T-helper 1 cell (primary cell): ENCODE measurements around the gene TBL3.
A peak's percentile ranks its signal among the peaks of the same experiment; 100 is the strongest.

Experiments
- DNase-seq, 5 donors: peaks; one replicate each; pipeline ENCODE4 v3.0.0-alpha.2; 2012 to 2020

TBL3 gene

DNA sequence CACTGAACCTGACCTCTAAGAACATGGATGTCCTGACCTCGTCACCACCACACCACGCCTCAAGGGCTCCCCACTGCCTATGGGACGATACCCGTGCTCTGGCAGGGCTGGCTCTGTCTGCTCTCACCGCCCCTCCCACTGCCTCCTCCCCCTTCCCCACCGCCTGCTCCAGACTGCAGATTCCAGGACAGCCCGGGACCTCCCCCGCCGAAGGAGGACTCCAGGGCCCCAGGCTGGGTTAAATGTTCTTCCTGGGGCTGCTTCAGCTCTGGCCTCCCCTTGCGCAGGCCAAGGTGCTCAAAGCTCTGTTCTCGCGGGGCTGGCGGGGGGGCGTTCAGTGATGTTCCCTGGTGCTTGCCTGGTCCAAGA is 50.9 kb downstream of the TBL3 start:
- peak in 1 of 5 donors; percentile 24 for DNase-seq

DNA sequence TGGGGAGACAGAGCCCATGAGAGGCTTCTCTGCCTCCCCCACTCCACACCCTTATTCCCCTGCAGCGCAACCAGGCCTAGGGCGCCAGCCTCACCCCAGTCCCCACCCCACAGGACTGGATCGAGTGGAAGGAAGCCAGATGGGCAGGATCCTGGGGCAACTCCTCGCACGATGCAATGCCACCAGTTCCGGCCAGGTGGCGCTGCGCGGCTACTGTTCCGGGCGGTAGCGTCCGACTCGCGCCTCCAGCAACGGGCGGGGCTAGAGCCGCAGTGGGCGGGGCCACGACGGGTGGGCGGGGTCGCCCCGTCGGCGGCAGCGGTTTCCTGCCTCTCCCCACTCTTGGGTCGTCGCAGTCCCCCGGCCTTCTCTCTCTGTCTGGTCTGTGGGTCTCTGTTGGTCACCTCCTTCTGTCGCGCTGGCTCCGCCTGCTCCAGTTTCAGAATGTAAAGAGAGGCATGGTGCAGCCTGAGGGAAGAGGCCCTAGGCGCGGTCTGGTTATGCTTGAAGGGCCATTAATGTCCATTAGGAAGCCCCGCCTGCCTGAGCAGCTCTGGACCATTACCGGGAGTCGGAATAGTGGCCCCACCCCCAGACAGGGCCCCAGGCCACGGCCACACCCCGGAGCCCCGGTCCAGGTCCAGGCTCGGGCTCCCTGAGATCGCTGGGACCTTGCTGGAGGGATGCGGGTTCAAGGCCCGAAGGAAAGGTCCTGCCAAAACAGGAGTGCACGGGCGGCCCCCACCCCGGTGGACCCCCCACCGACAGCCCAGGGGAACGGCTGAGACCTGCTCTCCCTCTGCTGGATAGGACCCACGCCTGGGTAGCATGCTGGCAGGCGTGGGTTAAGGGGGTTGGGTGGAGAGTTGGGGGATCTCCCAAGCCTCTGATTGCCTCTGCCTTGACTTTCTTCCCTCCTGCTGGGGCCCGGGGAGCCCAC is 51.5 kb downstream of the TBL3 start:
- peak; percentile 89 to 94 (median 92) for DNase-seq

DNA sequence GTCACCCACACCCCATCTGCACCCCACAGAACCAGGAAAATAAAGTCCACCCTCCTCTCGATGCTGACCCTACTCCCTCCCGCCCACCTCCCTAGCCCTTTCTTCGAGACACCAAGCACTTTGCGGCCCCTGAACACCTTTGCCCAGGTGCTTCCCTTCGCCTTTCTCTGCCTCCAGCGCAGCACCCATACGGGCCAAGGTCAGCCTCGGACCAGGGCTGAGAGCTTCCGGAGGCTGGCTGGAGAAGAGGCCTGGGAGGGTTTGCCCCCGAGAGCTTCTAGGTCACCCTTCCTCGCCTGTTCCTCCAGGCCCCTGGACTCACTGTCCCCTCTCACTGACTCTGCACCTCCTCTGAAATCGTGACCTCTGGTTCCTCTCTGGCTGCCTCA is 52.2 kb downstream of the TBL3 start:
- DNase-seq = no peak

DNA sequence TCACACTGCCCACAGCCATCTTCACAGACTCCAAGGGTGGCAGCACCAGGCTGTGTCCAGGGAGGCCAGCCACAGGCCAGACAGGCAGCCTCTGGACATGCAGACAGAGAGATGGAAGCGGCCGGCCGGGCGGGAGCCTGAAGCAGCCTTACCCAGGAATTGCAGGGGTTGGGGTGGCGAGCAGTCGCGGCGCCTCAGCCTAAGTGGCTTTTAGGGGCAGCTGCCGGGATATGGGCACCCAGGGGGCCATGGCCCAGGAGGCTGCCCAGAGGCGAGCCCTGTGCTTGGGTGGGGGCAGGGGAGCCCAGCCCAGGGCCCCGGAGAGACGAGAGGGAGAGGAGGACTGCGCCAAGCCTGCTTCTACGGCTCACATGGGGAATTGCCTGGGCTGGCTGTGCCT is 53.4 kb downstream of the TBL3 start:
- no peak for DNase-seq

DNA sequence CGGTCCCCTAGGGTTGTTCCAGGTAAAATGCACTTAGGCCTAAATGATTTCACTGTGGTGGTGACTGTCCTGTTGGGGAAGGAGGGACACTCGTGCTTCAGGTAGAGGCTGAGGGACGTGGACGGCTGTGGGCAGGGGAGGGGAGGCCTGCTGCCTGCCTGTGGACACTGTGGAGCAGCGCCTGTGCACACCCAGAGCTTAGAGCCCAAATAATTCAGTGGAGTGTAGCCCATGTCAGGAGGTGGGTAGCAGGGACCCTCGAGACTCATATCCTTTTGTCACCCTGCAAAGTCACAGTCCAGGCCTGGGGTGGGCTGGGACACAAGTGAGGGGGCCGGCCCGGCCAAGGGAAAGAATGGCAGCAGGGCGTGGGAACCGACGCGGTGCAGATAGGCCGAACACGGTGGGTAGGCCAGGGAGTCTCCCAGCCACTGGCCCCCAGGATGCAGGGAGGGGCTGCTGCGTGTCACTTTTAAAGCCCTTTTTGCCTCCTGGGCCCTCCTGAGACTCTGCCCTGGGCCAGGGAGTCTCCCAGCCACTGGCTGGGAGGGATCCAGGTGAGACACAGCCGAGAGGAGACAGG is 54.1 kb downstream of the TBL3 start:
- DNase-seq = no peak

DNA sequence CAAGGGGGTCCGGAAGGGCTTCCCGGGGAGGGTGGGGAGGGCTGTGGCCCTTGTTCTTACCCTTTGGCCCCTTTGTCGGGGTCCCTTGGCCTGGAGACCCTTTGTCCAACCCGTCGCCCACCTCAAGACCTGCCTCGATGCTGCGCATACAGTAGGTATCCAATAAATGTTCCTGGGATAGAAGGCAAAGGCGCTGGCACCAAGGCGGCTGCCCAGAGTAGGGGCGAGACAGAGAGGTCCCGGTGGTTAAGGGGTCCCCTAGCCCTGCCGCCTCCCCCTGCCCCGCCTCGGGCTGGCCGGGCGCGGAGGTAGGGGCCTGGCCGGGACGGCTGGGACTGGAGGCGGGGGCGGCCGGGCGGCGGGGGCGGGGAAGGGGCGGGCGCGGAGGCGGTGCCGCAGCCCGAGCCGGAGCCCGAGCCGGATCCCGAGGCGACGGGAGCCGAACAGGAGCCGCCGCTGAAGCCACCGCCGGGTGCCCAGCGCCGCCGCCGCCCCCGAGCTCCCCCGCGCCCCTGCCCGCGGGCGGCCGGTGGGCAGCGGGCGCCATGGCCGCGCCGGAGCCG is 54.7 kb downstream of the TBL3 start, which contains the start of gene NHERF2:
TSS of gene NHERF2 (plus strand) at position 442 of the 563 bp plus-strand sequence. CDS start at position 546, 104 bp downstream.
- DNase-seq = peak in 1 of 5 donors; percentile 42

DNA sequence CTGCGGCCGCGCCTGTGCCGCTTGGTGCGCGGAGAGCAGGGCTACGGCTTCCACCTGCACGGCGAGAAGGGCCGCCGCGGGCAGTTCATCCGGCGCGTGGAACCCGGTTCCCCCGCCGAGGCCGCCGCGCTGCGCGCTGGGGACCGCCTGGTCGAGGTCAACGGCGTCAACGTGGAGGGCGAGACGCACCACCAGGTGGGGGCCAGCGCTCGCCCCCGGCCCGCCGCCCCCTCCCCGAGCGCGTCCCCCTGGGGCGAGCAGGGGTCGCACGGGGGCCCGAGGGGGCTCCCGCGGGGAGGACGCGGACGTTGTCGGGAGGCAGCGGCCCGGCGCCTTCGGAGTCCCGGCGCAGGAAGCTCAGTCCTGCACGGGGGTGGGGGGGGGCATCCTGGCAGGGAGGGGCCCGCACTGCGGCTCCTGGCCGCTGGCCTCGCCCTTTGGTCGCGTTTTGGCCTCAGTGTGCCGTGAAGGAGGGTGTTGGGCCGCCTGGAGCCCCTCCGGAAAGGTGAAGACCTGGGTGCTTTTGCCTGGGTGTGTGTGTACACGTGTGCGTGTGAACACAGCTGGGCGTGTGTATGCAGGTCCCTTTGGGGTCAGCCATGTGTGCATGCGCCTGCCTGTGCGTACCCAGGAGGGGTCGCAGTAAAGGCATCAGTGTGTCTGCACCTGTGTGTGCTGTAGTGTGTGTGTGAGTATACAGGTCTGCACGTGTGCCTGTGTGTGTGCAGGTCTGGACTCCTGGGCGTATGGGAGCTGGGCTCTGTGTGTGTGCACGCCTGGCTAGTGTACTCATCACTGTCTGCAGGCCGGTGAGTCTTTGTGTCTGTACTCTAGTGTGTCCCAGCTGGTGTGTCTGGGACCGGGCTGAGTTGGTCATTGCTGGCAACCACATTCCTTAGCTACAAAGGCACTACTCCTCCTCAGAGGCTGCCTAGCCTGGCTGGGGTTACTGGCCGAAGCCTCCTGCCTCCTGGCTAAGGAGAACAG is 55.5 kb downstream of the TBL3 start:
- DNase-seq = no peak

DNA sequence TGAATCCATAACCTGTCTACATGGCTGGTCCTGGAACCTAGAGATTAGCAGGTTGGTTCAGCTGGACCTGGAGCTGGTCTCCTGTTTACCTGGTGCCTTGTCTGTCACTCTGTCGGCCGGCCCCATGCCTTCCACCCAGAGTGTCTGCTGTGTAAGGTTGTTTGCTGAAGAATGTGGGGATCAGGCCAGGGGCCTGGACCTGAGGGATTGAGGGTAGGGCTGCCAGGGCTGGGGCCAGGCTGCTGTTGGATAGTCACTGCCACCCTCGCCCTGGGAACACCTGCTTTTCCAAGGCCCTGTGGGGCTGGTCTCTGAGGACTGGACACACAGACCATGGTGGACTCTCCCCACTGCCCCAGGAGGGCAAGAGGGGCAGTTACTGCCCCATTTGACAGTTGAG is 56.3 kb downstream of the TBL3 start:
- no peak for DNase-seq

DNA sequence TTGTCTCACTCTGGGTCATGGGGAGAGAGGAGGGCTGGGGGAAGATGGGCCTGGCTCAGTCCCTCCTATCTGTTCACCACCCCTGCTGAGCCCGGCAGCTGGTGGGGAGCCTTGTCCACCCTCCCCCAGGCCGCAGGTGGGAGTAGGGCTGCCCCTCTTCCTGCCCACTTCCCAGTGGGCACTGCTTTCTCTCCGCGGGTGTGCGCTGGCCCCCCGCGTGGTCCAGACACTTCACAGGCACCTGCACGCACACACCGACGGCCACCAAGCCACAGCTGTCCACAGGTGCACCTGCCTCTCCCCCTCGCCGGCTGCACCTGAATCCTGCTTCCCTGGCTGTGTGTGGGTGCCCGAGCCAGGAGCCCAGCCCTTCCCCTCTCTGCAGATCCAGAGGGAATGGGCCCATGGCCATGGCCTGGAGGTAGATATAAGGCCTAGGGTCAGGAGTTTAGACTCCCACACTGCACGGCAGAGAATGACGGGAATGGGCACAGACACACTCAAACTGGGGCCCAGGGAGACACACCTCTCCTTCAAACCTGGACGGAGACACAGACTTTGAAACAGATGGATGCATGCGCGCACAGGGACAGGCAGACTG is 56.9 kb downstream of the TBL3 start:
- DNase-seq = no peak

DNA sequence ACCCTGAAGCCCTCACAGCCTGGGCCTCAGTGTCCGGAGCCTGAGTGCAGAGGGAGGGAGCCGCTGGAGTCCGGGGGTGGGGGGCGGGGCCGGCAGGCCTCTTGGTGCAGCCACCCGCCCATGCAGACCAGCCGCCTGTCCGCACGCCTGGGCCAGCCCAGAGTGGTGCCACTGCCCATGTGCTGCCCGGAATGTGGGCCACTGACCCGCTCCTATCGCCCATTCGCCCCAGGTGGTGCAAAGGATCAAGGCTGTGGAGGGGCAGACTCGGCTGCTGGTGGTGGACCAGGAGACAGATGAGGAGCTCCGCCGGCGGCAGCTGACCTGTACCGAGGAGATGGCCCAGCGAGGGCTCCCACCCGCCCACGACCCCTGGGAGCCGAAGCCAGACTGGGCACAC is 57.5 kb downstream of the TBL3 start:
- no peak for DNase-seq

DNA sequence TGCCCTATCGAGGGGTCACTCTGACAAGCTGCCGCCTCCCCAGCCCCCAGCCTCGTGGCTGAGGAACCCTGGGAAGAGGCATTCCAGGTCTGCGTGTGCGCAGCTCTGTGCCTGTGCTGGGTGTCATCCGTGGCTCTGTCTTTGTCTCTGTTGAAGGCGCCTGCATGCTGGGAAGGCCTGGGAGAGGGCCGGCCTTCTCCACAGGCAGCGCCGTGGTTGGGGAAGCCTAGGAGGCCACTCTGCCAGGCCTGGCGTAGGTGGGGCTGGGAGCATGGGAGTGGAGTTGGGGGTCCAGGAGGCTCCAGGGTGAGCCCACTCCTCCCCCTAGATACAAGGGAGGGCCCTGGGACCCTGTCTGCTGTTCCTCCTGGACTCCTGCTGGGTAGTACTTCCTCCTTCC is 58.2 kb downstream of the TBL3 start:
- DNase-seq = no peak

DNA sequence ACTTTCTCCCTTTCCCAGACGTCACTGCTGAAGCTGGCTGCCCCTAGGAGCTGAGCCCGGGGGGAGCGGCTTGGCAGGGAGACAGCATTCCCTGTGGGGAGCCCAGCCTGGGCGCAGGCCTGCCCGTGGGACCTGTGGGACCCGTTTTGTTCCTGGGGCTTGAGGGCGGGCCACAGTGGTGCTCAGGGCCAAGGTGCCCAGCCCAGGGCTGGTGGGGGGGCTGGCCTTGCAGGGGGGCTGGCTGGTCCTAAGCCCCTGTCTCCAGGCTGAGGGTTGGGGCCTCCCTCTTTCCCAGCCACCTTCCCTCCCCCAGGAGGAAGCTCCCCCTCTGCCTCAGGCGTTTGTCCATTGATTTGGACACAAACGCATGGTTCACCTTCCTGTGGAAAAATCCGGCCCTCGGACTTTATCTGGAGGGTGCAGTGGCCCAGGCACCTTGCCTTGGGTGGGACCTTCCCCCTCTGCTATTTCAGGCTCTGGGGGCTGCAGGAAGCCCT is 59.3 kb downstream of the TBL3 start:
- no peak for DNase-seq
